H9 (cell line): ENCODE data around the gene PAGE4. TPM values are rescaled to one million over a fixed set of nuclear protein-coding genes. Genes with fewer than 3 reads are reported as not detected.

Experiments used
- DNase-seq: peaks from one replicate; pipeline ENCODE4 v3.0.0-alpha.2; 2017
- H2AFZ ChIP-seq: one replicate; pipeline ENCODE4 v1.6.1; 2013; ENCODE audit warnings: mild to moderate bottlenecking, low read length, control low read depth, moderate library complexity
- H2AK5ac ChIP-seq: 2 replicates; pipeline ENCODE4 v1.6.1; 2013; ENCODE audit warnings: low read length, control low read depth, mixed read lengths; ENCODE audit not compliant: insufficient read length
- H2BK120ac ChIP-seq: one replicate; pipeline ENCODE4 v1.6.1; 2013; ENCODE audit warnings: low read depth, mild to moderate bottlenecking, low read length, control low read depth, inconsistent platforms; ENCODE audit not compliant: poor library complexity, severe bottlenecking
- H2BK12ac ChIP-seq: 2 replicates; pipeline ENCODE4 v1.6.1; 2013; ENCODE audit warnings: low read length, control low read depth, mixed read lengths, low read depth; ENCODE audit not compliant: insufficient read length
- H2BK15ac ChIP-seq: 2 replicates; pipeline ENCODE4 v1.6.1; 2013; ENCODE audit warnings: low read depth, low read length, control low read depth
- H2BK20ac ChIP-seq: one replicate; pipeline ENCODE4 v1.6.1; 2013; ENCODE audit warnings: low read depth, mild to moderate bottlenecking, low read length, control low read depth, inconsistent platforms; ENCODE audit not compliant: poor library complexity, severe bottlenecking
- H2BK5ac ChIP-seq: 2 replicates; pipeline ENCODE4 v1.6.1; 2013; ENCODE audit warnings: low read length, control low read depth, mixed read lengths; ENCODE audit not compliant: insufficient read length
- H3K14ac ChIP-seq: 2 replicates; pipeline ENCODE4 v1.6.1; 2013; ENCODE audit warnings: low read length, control low read depth; ENCODE audit not compliant: insufficient read depth
- H3K18ac ChIP-seq: 2 replicates; pipeline ENCODE4 v1.6.1; 2013; ENCODE audit warnings: low read depth, mild to moderate bottlenecking, mixed read lengths, low read length, control low read depth; ENCODE audit not compliant: insufficient read length
- H3K23ac ChIP-seq: 2 replicates; pipeline ENCODE4 v1.6.1; 2013; ENCODE audit warnings: low read length, control low read depth, mixed read lengths, low read depth; ENCODE audit not compliant: insufficient read length
- H3K23me2 ChIP-seq: 2 replicates; pipeline ENCODE4 v1.6.1; 2013; ENCODE audit warnings: low read depth, mild to moderate bottlenecking, mixed read lengths, low read length, control low read depth; ENCODE audit not compliant: insufficient read length, poor library complexity, severe bottlenecking
- H3K27ac ChIP-seq: 2 replicates; pipeline ENCODE4 v1.5.1; 2013; ENCODE audit warnings: low read length, control low read depth, mixed read lengths, low read depth; ENCODE audit not compliant: insufficient read length
- H3K27me3 ChIP-seq: 2 replicates; pipeline ENCODE4 v1.6.1; 2013; ENCODE audit warnings: low read length, control low read depth, inconsistent platforms; ENCODE audit not compliant: insufficient read depth
- H3K4ac ChIP-seq: 2 replicates; pipeline ENCODE4 v1.6.1; 2013; ENCODE audit warnings: low read depth, mild to moderate bottlenecking, control low read depth, inconsistent platforms, low read length, moderate library complexity
- H3K4me1 ChIP-seq: 2 replicates; pipeline ENCODE4 v1.6.1; 2013; ENCODE audit warnings: low read length, control low read depth, inconsistent platforms; ENCODE audit not compliant: insufficient read depth
- H3K4me2 ChIP-seq: 2 replicates; pipeline ENCODE4 v1.6.1; 2013; ENCODE audit warnings: low read length, control low read depth, mixed read lengths; ENCODE audit not compliant: insufficient read length, insufficient read depth
- H3K56ac ChIP-seq: 2 replicates; pipeline ENCODE4 v1.6.1; 2013; ENCODE audit warnings: low read depth, mild to moderate bottlenecking, mixed read lengths, low read length, control low read depth; ENCODE audit not compliant: insufficient read length
- H3K79me1 ChIP-seq: 2 replicates; pipeline ENCODE4 v1.6.1; 2013; ENCODE audit warnings: low read depth, mild to moderate bottlenecking, moderate library complexity, low read length, control low read depth, inconsistent platforms; ENCODE audit not compliant: insufficient read depth, poor library complexity, severe bottlenecking
- H3K79me2 ChIP-seq: 2 replicates; pipeline ENCODE4 v1.6.1; 2013; ENCODE audit warnings: low read length, control low read depth, inconsistent platforms; ENCODE audit not compliant: insufficient read depth
- H3K9ac ChIP-seq: 2 replicates; pipeline ENCODE4 v1.6.1; 2013; ENCODE audit warnings: low read length, control low read depth, mixed read lengths; ENCODE audit not compliant: insufficient read length; ENCODE audit errors: extremely low read depth
- H3K9me3 ChIP-seq: one replicate; pipeline ENCODE4 v1.6.1; 2013; ENCODE audit warnings: low read depth, low read length, inconsistent platforms; ENCODE audit not compliant: control insufficient read depth
- H3T11ph ChIP-seq: one replicate; pipeline ENCODE4 v1.6.1; 2013; ENCODE audit warnings: mild to moderate bottlenecking, low read length, control low read depth, inconsistent platforms
- H4K20me1 ChIP-seq: one replicate; pipeline ENCODE4 v1.6.1; 2013; ENCODE audit not compliant: control insufficient read depth, insufficient read length, insufficient read depth
- H4K5ac ChIP-seq: 2 replicates; pipeline ENCODE4 v1.6.1; 2013; ENCODE audit warnings: low read depth, mild to moderate bottlenecking, mixed read lengths, low read length, control low read depth; ENCODE audit not compliant: insufficient read length
- H4K8ac ChIP-seq: replicated peaks from 2 replicates; pipeline ENCODE4 v1.6.1; 2013; ENCODE audit warnings: low read length, control low read depth, mixed read lengths, low read depth; ENCODE audit not compliant: insufficient read length
- H4K91ac ChIP-seq: 2 replicates; pipeline ENCODE4 v1.6.1; 2013; ENCODE audit warnings: low read depth, mild to moderate bottlenecking, moderate library complexity, mixed read lengths, low read length, control low read depth; ENCODE audit not compliant: insufficient read length
- H3K27ac Mint-ChIP-seq, 3 experiments: 2 replicates in 2 of 3; 3 replicates in 1 of 3; pipeline ENCODE4 v1.8.0; 2020 to 2021; ENCODE audit warnings: mixed read lengths in 3 of 3, mild to moderate bottlenecking in 1 of 3, moderate library complexity in 1 of 3
- H3K27me3 Mint-ChIP-seq: 2 replicates; pipeline ENCODE4 v1.8.0; 2021; ENCODE audit warnings: low read depth, mild to moderate bottlenecking, moderate library complexity, mixed read lengths
- H3K36me3 Mint-ChIP-seq, 3 experiments: 2 replicates in 2 of 3; 3 replicates in 1 of 3; pipeline ENCODE4 v1.8.0; 2020 to 2021; ENCODE audit warnings: low read depth in 3 of 3, mixed read lengths in 3 of 3; ENCODE audit not compliant: insufficient read depth in 1 of 3
- H3K4me1 Mint-ChIP-seq, 2 experiments: 2 replicates each; pipeline ENCODE4 v1.8.0; 2020; ENCODE audit warnings: mixed read lengths in 2 of 2
- H3K4me3 Mint-ChIP-seq, 2 experiments: 2 replicates in 1 of 2; 3 replicates in 1 of 2; pipeline ENCODE4 v1.8.0; 2020 to 2021; ENCODE audit warnings: mild to moderate bottlenecking in 2 of 2, mixed read lengths in 2 of 2, moderate library complexity in 1 of 2
- H3K9me3 Mint-ChIP-seq, 2 experiments: 2 replicates in 1 of 2; 3 replicates in 1 of 2; pipeline ENCODE4 v1.8.0; 2020; ENCODE audit warnings: mild to moderate bottlenecking in 2 of 2, mixed read lengths in 2 of 2, moderate library complexity in 1 of 2
- CTCF ChIP-seq: fragments of 200-600 bp; sonication (generic); conservative IDR thresholded peaks from 3 replicates; pipeline ENCODE4 v1.8.0; 2021; ENCODE audit warnings: antibody characterized with exemption, mild to moderate bottlenecking
- total RNA-seq: library from RNA; stranded (reverse); gene quantifications from 2 replicates; pipeline ENCODE4 v1.2.1, GENCODE V29; 2021

The PAGE4 gene
- total RNA-seq, 1 experiment from 2014 or later: 0.57 TPM

- H3K4me1 Mint-ChIP-seq: no peaks in the 10 kb centered on the region
- no peaks in the 10 kb centered on the region; the same call in none of the 2 replicates for H3K27me3 Mint-ChIP-seq
- Histone ChIP-seq H4K8ac (no peak overlapping the region), H2BK15ac (no peak overlapping the region), H2AK5ac (no peak overlapping the region), H4K20me1 (no peaks in the 10 kb centered on the region), H3T11ph (no peak overlapping the region), H3K27me3 (no peaks in the 10 kb centered on the region), H3K27ac (no peak overlapping the region), H2BK12ac (no peak overlapping the region), H3K23ac (no peak overlapping the region), H3K4me2 (no peak overlapping the region), H3K9ac (no peak overlapping the region), H3K79me1 (no peaks in the 10 kb centered on the region), H3K14ac (no peak overlapping the region), H2AFZ (no peak overlapping the region), H2BK20ac (no peak overlapping the region), H3K56ac (no peak overlapping the region), H3K9me3 (peaks cover 35% of the 10 kb centered on the region), H3K18ac (no peak overlapping the region), H4K5ac (no peak overlapping the region), H4K91ac (no peak overlapping the region), H2BK120ac (no peak overlapping the region), H3K4me1 (no peaks in the 10 kb centered on the region), H3K23me2 (no peaks in the 10 kb centered on the region), H2BK5ac (no peak overlapping the region), H3K79me2 (no peaks in the 10 kb centered on the region), H3K4ac (no peak overlapping the region)
- H3K36me3 Mint-ChIP-seq: no peaks in the 10 kb centered on the region
- H3K4me3 Mint-ChIP-seq: no peak overlapping the region
- no peak for TF ChIP-seq CTCF
- no peak for DNase-seq
- H3K27ac Mint-ChIP-seq: no peak overlapping the region
- H3K9me3 Mint-ChIP-seq: peaks cover 37 to 41% of the 10 kb centered on the region in 2 experiments
These were observed 33.0 kb downstream of the PAGE4 start for GRCh38 chrX:49862093-49862492.
